Breast epithelium (tissue), 3 donors: Measurements from ENCODE around the gene FAM124A.

Experiments
- POLR2AphosphoS5 ChIP-seq, 3 donors: sonication (generic); formaldehyde crosslinking; IDR thresholded peaks; one replicate each; pipeline ENCODE4 v1.6.1; 2017; ENCODE audit warnings: antibody characterized with exemption in 3 of 3
- TF ChIP-seq, protein P1 (sequence below), 3 donors: fragments of 450-650 bp; IDR thresholded peaks; one replicate each; pipeline ENCODE4 v1.5.1; 2016 to 2017; ENCODE audit warnings: antibody characterized with exemption in 3 of 3, mild to moderate bottlenecking in 3 of 3, moderate library complexity in 3 of 3

DNA sequence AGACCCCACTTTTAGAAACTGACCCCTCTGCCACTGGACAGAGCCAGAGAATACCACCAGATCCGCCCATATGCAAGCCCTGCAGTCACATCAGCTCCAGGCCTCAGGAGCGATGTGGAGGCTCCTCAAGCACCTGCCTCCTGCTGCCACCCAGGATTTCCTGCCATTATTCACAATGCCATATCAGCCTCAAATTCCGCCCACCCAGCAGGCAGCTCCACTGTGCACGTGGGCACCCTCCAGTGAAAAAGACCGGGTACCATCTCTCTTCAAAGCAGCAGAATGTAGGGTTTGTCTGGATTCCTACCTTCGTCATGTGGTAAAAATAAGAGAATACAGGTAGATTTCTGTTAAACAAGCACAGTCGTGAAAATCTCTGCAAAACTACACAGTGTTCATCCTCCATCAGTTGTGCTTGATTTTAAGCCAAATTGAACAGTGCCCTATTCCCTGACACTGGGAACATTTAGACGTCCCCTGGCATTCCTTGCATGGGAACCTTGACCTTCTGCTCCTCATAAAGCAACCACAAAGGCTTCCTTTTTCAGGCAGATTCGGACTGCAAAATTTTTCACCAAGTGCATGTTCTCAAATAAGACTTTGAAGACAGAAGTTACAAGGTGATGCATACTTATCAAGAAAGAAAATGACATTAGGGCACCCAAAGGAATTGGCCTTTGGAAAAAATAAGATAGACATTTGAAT is 56.4 kb downstream of the FAM124A start:
- TF ChIP-seq, protein P1, sequence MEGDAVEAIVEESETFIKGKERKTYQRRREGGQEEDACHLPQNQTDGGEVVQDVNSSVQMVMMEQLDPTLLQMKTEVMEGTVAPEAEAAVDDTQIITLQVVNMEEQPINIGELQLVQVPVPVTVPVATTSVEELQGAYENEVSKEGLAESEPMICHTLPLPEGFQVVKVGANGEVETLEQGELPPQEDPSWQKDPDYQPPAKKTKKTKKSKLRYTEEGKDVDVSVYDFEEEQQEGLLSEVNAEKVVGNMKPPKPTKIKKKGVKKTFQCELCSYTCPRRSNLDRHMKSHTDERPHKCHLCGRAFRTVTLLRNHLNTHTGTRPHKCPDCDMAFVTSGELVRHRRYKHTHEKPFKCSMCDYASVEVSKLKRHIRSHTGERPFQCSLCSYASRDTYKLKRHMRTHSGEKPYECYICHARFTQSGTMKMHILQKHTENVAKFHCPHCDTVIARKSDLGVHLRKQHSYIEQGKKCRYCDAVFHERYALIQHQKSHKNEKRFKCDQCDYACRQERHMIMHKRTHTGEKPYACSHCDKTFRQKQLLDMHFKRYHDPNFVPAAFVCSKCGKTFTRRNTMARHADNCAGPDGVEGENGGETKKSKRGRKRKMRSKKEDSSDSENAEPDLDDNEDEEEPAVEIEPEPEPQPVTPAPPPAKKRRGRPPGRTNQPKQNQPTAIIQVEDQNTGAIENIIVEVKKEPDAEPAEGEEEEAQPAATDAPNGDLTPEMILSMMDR (IDR thresholded peaks at IDR 0.05), result no peak
- no peak for TF ChIP-seq POLR2AphosphoS5 (IDR thresholded peaks at IDR 0.05)
